ENCODE measurements around the gene CYGB.
A peak's percentile ranks its signal among the peaks of the same experiment; 100 is the strongest.

CYGB gene

DNA sequence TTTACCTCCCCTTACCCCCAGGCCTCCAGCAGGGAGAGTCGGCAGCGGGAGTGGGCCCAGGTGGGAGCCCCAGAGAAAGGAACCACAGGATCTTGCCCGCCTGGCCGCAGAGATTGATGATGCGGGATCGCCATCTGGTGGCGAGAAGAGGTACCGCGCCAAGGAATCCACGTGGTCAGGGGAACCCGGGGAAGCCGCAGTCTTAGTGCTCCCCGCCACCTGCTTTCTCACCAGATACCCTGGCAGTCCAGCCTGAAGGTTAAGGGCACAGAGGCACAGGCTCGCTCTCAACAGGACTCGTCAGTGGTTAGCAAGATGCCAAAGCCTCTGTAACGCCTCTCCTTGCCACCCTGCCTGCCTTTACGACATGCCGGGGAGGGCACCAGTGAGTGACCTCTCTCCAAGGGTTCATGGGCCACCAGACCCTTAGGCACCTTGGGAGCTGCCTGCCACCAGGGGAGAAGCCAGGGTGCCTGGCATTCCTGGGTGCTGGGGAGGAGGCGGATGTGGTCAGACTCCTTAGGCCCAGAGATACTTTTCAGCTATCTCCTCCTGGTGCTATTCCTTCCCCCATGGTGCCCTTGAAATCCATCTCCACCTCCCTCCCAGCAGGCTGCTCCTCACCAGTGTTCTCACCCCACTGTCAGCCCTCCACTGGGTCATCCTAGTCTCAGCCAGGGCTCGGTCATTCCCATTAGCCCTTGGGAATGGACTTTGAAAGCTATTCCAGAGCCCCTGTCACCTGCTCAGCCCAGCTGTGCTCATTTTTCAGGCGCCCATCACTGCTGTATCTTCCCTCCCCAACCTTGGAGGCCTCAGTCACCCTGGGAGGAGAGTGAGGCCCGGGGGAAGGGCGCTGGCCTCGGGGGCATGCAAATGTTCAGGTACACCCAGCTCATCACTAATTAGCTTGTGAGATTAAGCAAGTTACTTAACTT lies 30.8 kb downstream of the CYGB start:
- DNase-seq (ENCODE audit: low read depth), result no peak
- no peak overlapping the region for H3K4me3 ChIP-seq (ENCODE audit: low read length)
- TF ChIP-seq, protein P1, sequence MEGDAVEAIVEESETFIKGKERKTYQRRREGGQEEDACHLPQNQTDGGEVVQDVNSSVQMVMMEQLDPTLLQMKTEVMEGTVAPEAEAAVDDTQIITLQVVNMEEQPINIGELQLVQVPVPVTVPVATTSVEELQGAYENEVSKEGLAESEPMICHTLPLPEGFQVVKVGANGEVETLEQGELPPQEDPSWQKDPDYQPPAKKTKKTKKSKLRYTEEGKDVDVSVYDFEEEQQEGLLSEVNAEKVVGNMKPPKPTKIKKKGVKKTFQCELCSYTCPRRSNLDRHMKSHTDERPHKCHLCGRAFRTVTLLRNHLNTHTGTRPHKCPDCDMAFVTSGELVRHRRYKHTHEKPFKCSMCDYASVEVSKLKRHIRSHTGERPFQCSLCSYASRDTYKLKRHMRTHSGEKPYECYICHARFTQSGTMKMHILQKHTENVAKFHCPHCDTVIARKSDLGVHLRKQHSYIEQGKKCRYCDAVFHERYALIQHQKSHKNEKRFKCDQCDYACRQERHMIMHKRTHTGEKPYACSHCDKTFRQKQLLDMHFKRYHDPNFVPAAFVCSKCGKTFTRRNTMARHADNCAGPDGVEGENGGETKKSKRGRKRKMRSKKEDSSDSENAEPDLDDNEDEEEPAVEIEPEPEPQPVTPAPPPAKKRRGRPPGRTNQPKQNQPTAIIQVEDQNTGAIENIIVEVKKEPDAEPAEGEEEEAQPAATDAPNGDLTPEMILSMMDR (conservative IDR thresholded peaks at IDR 0.05; ENCODE audit: low read depth, low read length), result peak; percentile 85

DNA sequence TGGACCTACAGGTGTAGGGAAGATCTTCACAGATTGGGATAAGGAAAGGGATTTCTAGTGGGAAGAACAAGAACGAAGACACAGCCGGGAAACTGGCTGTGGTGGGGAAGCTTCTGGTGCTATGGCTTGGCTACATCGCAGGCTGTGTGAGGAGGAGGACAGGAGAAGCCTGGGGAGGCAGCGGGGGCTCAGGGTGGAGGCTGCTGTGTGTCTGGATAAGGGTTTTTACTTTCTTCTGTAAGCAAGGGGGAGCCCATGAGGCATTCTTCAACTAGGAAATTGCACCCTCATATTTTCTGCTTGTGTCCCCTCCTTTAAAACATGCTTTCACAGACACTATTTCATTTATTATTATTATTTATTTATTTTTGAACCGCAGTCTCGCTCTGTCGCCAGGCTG lies 33.4 kb downstream of the CYGB start:
- TF ChIP-seq, protein P1 (conservative IDR thresholded peaks at IDR 0.05; ENCODE audit: low read depth, low read length), result peak; percentile 16
- no peak for DNase-seq (ENCODE audit: low read depth)
- H3K4me3 ChIP-seq (ENCODE audit: low read length), result no peak overlapping the region

DNA sequence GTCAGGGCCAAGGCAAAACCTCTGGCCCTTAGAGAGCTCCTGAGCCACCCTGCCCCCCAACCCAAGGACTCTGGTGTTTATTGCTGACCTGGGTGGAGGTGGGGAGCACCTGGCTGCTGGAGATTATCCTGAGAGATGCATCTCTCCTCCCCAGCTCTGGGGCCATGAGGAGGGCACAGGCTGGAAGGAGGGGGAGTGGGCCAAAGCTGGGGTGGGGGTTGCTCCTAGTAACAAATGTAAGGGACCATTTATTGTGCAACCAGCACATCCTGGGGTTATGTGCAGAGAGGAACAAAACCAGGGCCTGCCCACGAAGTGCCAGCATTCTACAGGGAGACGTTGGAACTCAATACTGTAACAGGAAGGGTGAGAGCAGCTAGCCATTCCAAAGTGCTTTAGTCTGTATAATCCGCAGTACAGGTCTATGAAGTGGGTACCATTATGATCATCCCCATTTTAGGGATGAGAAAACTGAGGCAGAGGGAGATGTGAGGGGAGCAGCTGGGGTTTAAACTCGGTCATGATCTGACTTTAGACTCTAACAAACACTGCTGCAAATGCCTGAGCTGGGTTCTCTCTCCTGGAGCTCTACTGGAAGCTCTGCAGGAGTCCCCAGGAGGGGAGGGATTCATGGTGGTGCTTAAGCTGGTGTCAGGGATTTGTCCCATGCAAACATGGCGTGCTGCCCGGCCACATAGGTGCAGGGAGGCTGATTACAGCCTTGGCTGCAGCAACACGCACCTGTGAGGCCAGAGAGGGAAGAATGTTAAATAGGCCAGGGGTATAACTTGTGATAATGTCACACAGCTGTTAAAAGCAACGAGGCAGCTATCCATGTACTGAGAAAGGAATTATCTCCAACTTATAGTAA lies 34.9 kb downstream of the CYGB start:
- TF ChIP-seq, protein P1 (conservative IDR thresholded peaks at IDR 0.05; ENCODE audit: low read depth, low read length), result no peak
- no peak for DNase-seq (ENCODE audit: low read depth)
- H3K4me3 ChIP-seq (ENCODE audit: low read length), result no peak overlapping the region

DNA sequence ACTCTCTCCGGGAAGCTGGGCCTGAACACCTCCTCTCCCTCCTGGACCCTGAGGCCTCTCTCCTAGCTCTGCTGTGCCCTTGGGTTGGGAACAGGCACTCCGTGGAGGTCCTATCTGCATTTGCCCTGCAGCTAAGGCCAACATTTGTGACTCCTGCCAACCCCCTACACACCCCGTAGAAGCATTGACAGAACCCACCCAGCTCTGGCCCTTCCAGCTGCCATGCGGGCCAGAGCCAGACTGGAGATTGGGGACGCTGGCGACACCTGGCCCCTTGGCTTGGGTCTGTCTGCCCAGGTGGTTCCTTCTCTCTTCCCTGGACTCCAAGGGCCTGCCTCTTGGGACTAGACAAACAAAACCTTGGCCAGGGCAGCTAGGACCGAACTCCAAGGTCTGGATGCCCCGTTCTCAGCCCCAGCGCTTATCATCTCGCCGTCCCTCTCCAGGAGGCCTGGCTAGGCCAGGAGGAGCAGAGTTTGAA lies 35.6 kb downstream of the CYGB start:
- peak overlapping the region; percentile 35 for H3K4me3 ChIP-seq (ENCODE audit: low read length)
- TF ChIP-seq, protein P1 (conservative IDR thresholded peaks at IDR 0.05; ENCODE audit: low read depth, low read length), result no peak

DNA sequence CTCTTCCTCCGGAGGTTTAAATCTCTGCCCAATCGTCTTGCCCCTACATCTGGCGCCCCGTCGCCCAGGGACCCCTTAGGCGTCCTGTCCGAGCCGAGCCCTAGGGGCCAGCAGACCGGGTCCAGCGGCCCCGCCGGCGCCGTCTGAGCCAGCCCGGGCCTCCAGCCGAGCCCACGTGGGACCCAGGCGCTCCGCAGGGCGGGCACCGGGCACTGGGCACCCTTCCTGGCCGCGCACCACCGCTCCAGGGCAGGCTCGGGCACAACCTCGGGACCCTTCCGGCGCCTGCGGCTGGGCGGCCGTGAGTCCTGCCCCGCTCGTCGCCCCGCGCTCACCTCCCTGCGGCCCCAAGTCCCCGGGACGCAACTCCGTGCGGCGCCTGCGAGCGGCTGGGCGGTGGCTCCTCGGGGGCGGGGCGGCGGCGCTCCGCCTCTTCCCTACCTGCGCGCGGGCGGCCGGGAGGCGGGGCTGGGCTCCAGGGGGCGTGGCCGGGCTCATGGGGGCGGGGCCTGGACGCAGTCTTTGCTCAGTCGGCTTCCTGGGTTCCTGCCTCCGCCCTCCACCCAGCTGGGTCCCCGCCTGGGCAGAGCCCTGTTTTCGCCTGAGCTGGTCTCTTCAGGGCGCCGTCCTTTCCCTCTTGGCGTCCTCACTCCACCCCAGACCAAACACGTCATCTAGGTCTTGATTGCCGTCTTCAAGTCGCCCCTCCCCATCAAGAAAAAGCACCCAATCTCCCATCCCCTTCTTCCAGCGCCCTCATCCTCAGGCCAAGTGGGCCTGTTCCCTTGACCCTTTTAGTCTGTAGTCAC lies 36.3 kb downstream of the CYGB start, which contains the start of gene RHBDF2:
RHBDF2 (minus strand) TSS at position 406 of the 809 bp plus-strand sequence. CDS start 19,899 bp downstream, outside the sequence.
- TF ChIP-seq, protein P1 (conservative IDR thresholded peaks at IDR 0.05; ENCODE audit: low read depth, low read length), result no peak
- H3K4me3 ChIP-seq (ENCODE audit: low read length), result peak within 1 kb of the TSS; percentile 78
- no peak for DNase-seq (ENCODE audit: low read depth)

More for the DNA sequence above, 35.6 kb downstream of the CYGB start:
- DNase-seq (ENCODE audit: low read depth), result no peak

DNA sequence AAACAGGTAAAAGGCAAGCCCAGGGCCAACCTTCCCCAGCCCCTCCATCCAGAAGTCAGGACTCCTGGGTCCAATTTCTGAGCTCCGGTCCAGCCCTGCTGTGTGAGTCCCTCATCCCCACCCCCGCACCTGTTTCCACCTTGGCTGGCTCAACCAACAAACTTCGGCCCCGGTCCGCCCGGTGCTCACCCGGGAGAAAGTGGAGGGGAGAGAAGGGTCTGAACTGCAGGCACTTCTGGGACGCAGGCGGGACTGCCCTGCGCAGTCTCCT lies 36.8 kb downstream of the CYGB start:
- peak overlapping the region; percentile 78 for H3K4me3 ChIP-seq (ENCODE audit: low read length)
- no peak for DNase-seq (ENCODE audit: low read depth)
- TF ChIP-seq, protein P1 (conservative IDR thresholded peaks at IDR 0.05; ENCODE audit: low read depth, low read length), result no peak
